Upper lobe of left lung (tissue), 4 donors: Measurements from ENCODE around the gene BTD.

Experiments used
- POLR2A ChIP-seq, 4 donors: fragments of 450-650 bp; IDR thresholded peaks; one replicate each; pipeline ENCODE4 v1.5.1; 2016 to 2017; ENCODE audit warnings: antibody characterized with exemption in 4 of 4, mild to moderate bottlenecking in 2 of 4
- TF ChIP-seq, protein P1 (sequence below), 6 experiments: fragments of 450-650 bp in 4 of 6; fragments of 200-600 bp in 2 of 6; sonication (generic) in 2 of 6; IDR thresholded peaks; one replicate each; pipeline ENCODE4 v1.5.1; 2016 to 2019; ENCODE audit warnings: antibody characterized with exemption in 6 of 6

DNA sequence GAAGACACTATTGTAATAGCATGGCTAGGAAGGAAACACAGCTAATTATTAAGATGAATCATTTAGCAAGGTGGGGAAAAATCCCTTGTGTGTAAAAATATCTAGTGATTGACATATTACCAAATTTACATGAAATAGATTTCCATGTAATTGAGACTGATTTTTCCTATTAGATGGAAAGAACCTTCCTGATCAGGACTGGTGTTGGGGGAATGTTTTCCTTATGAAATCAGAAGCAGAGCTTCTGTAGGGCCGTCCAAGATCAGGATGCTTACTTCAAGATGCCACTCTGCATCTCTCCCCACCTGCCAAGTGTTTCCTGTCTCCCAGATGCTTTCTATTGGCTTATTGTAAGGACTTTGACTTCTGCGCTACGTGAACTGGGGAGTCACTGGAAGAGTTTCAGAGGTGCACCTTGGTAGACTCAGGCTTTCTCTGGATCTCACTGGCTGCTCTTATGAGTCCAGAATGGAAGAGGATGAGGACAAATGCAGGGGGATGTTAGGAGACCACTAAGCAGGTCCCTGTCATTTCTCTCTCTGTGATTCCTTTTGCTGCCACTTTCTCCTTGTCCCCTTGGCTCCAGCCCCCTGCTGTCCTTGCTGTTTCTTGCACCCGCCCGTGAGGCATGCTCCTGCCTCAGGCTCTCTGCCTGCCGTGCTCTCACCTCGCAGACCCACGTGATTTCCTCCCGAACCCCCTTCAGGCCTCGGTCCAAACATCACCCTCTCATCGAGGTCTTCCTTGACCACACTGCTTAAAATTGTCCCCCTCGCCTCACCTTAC, 30.1 kb downstream of the BTD start:
- TF ChIP-seq, protein P1, sequence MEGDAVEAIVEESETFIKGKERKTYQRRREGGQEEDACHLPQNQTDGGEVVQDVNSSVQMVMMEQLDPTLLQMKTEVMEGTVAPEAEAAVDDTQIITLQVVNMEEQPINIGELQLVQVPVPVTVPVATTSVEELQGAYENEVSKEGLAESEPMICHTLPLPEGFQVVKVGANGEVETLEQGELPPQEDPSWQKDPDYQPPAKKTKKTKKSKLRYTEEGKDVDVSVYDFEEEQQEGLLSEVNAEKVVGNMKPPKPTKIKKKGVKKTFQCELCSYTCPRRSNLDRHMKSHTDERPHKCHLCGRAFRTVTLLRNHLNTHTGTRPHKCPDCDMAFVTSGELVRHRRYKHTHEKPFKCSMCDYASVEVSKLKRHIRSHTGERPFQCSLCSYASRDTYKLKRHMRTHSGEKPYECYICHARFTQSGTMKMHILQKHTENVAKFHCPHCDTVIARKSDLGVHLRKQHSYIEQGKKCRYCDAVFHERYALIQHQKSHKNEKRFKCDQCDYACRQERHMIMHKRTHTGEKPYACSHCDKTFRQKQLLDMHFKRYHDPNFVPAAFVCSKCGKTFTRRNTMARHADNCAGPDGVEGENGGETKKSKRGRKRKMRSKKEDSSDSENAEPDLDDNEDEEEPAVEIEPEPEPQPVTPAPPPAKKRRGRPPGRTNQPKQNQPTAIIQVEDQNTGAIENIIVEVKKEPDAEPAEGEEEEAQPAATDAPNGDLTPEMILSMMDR (IDR thresholded peaks at IDR 0.05): no peak
- TF ChIP-seq POLR2A (IDR thresholded peaks at IDR 0.05): no peak
